GM21367 (cell line): Measurements from ENCODE around the gene OR6B1.
"Not testable (repeated sequence)": the region's sequence is repeated elsewhere in the genome, so short reads cannot be mapped to it uniquely, and the experiment has no call there.

Experiments
- ATAC-seq: cut with Tn5 transposase; IDR thresholded peaks from one replicate; pipeline ENCODE4 v1.9.1; 2021; ENCODE audit not compliant: unreplicated experiment

The OR6B1 gene

GRCh38 chr7:144037414-144038035, 37.4 kb downstream of the OR6B1 start:
- ATAC-seq: no peak

- ATAC-seq: no peak
Measured at GRCh38 chr7:144038887-144039286, 38.8 kb downstream of the OR6B1 start.

DNA sequence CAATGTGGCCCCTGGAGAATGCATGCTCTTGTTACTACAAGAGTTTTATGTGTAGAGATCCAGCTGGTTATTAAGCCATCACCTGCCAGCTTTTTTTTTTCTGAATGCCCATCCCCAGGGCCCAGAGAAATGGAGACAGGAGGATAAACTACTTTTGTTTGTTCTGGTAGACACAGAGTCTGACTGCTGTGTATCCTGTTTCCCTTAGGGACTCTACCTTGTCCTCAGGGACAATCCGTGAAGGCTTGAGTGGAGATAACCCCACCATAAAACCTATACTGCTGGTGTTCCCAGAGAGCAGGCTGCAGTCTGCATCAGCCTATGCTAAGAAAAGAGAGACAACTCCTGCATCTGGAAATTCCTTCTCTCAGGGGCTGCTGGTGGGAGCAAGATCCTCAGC, 48.5 kb downstream of the OR6B1 start, which contains the start of gene OR2A5:
TSS of gene OR2A5 (plus strand) at position 301 of the 400 bp plus-strand sequence. CDS start 1,454 bp downstream, outside the sequence.
- no peak for ATAC-seq

DNA sequence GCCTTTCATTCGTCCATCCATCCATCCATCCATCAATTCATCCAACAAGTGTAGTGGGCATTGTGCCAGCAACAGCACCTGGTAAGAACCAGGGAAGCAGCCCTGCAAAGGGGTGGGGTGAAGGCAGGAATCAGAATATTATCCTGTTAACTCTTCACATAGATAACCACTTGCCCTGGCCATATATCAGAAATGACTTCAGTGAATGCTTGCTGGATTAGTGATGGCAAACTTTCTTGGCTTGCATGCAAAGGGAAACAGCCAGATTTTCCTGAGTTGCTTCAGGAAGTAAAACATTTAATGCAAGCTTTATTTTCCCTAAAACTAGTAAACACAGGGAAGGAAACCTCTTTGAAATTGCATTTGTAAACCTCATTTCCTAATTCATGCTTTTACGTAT, 49.4 kb downstream of the OR6B1 start:
- ATAC-seq: no peak

GRCh38 chr7:144050093-144050492, 50.0 kb downstream of the OR6B1 start:
- ATAC-seq: no peak

GRCh38 chr7:144050884-144051283, 50.8 kb downstream of the OR6B1 start:
- not testable (repeated sequence) for ATAC-seq

DNA sequence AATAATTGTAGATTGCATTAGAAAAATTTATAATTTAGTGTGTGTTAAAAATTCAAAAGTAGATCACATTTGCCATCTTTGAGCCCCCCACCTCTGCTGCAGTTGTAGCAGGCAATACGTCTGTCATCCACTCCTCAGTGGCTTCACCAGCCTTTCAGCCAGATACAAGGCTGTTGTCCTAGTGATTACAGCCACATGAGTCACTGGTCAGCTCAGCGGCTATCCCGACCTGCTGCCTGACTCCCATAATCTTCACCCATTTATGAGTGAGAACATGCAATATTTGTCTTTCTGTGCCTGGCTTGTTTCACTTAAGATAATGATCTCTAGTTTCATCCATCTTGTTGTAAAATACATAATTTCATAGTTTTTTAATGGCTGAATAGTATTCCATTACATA, 57.8 kb downstream of the OR6B1 start:
- no peak for ATAC-seq
